ENCODE results near the gene CCBE1.

- TF ChIP-seq POLR2AphosphoS5 (IDR thresholded peaks at IDR 0.05; ENCODE audit: low read depth, low read length) (no peak), POLR2A (IDR thresholded peaks at IDR 0.05; ENCODE audit: low read depth, low read length) (no peak), TAF1 (IDR thresholded peaks at IDR 0.05; ENCODE audit: borderline replicate concordance, low read depth, low read length) (no peak)
Measured at GRCh38 chr18:59485382-59485781, 211.8 kb downstream of the CCBE1 start.

Measured in GM12892 (cell line).